ENCODE results near the gene LIMK2. TPM values are rescaled to one million over a fixed set of nuclear protein-coding genes. Genes with fewer than 3 reads are reported as not detected.
A peak's percentile ranks its signal among the peaks of the same experiment; 100 is the strongest.

LIMK2 gene
- polyA plus RNA-seq, 1 donor (not counting 4 experiments of a cell fraction or from before 2014, with no cell fraction given): 42.6 TPM

GRCh38 chr22:31241200-31241599 lies 29.1 kb downstream of the LIMK2 start:
- no peak for FAIRE-seq

GRCh38 chr22:31241936-31242335 lies 29.8 kb downstream of the LIMK2 start:
- Histone ChIP-seq H3K27me3 (ENCODE audit: control insufficient read depth, extremely low read depth, insufficient read depth, low read length) (no peaks in the 10 kb centered on the region), H3K9me1 (ENCODE audit: control insufficient read depth, extremely low read depth, insufficient read depth, low read length) (no peaks in the 10 kb centered on the region), H3K4me3 (ENCODE audit: control insufficient read depth in 2 of 3, extremely low read depth in 1 of 3, insufficient read depth in 2 of 3, low read depth in 1 of 3, low read length in 3 of 3) (no peak overlapping the region), H3K4me1 (ENCODE audit: control insufficient read depth, extremely low read depth, insufficient read depth, low read length) (peaks cover 35% of the 10 kb centered on the region), H2AFZ (ENCODE audit: control insufficient read depth, low read length) (no peak overlapping the region), H3K4me2 (ENCODE audit: control insufficient read depth, extremely low read depth, insufficient read depth, low read depth, low read length) (no peak overlapping the region), H4K20me1 (ENCODE audit: control insufficient read depth, extremely low read depth, insufficient read depth, low read length) (no peaks in the 10 kb centered on the region), H3K36me3 (ENCODE audit: control insufficient read depth in 2 of 2, extremely low read depth in 1 of 2, insufficient read depth in 2 of 2, low read length in 2 of 2) (peaks cover 0 to 3% of the 10 kb centered on the region in 2 experiments), H3K27ac (ENCODE audit: control insufficient read depth, insufficient read depth, low read length) (no peak overlapping the region), H3K9me3 (ENCODE audit: control insufficient read depth, low read depth, low read length) (no peaks in the 10 kb centered on the region), H3K79me2 (ENCODE audit: control insufficient read depth, insufficient read depth, low read length) (peaks cover 3% of the 10 kb centered on the region), H3K9ac (ENCODE audit: control insufficient read depth, extremely low read depth, insufficient read depth, low read length) (no peak overlapping the region)
- TF ChIP-seq EZH2 (IDR thresholded peaks at IDR 0.05; ENCODE audit: low read length): no peak
- peak in 1 of 3 experiments; percentile 20 for TF ChIP-seq CTCF (optimal IDR thresholded peaks at IDR 0.05 in 1 of 3, IDR thresholded peaks at IDR 0.05 in 1 of 3, conservative IDR thresholded peaks at IDR 0.05 in 1 of 3; ENCODE audit: extremely low read depth in 1 of 3, insufficient read depth in 2 of 3, low read length in 3 of 3)
- dilution Hi-C loops (cut with MboI; ENCODE audit: extremely low pct_ligation_motif_present, low sequenced_read_pairs): no loop called here
- no peak for FAIRE-seq
- no peak for DNase-seq (ENCODE audit: low read depth, low spot score)

More at GRCh38 chr22:31241200-31241599, 29.1 kb downstream of the LIMK2 start:
- H2AFZ ChIP-seq (ENCODE audit: control insufficient read depth, low read length): no peak overlapping the region
- no peak overlapping the region for H3K4me2 ChIP-seq (ENCODE audit: control insufficient read depth, extremely low read depth, insufficient read depth, low read depth, low read length)
- no peak overlapping the region for H3K4me3 ChIP-seq (ENCODE audit: control insufficient read depth in 2 of 3, extremely low read depth in 1 of 3, insufficient read depth in 2 of 3, low read depth in 1 of 3, low read length in 3 of 3)
- no peak overlapping the region for H3K9ac ChIP-seq (ENCODE audit: control insufficient read depth, extremely low read depth, insufficient read depth, low read length)
- peaks cover 3% of the 10 kb centered on the region for H3K79me2 ChIP-seq (ENCODE audit: control insufficient read depth, insufficient read depth, low read length)
- TF ChIP-seq CTCF (optimal IDR thresholded peaks at IDR 0.05 in 1 of 3, IDR thresholded peaks at IDR 0.05 in 1 of 3, conservative IDR thresholded peaks at IDR 0.05 in 1 of 3; ENCODE audit: extremely low read depth in 1 of 3, insufficient read depth in 2 of 3, low read length in 3 of 3) (no peak), EZH2 (IDR thresholded peaks at IDR 0.05; ENCODE audit: low read length) (no peak)
- no peaks in the 10 kb centered on the region for H3K9me3 ChIP-seq (ENCODE audit: control insufficient read depth, low read depth, low read length)
- H4K20me1 ChIP-seq (ENCODE audit: control insufficient read depth, extremely low read depth, insufficient read depth, low read length): no peaks in the 10 kb centered on the region
- no peaks in the 10 kb centered on the region for H3K27me3 ChIP-seq (ENCODE audit: control insufficient read depth, extremely low read depth, insufficient read depth, low read length)
- no peaks in the 10 kb centered on the region for H3K9me1 ChIP-seq (ENCODE audit: control insufficient read depth, extremely low read depth, insufficient read depth, low read length)
- no peak overlapping the region for H3K27ac ChIP-seq (ENCODE audit: control insufficient read depth, insufficient read depth, low read length)
- peaks cover 35% of the 10 kb centered on the region for H3K4me1 ChIP-seq (ENCODE audit: control insufficient read depth, extremely low read depth, insufficient read depth, low read length)
- H3K36me3 ChIP-seq (ENCODE audit: control insufficient read depth in 2 of 2, extremely low read depth in 1 of 2, insufficient read depth in 2 of 2, low read length in 2 of 2): peaks cover 0 to 3% of the 10 kb centered on the region in 2 experiments
- dilution Hi-C loops (cut with MboI; ENCODE audit: extremely low pct_ligation_motif_present, low sequenced_read_pairs): no loop called here
- no peak for DNase-seq (ENCODE audit: low read depth, low spot score)
